ENCODE results near the gene L3MBTL4.
"Not testable (repeated sequence)": the region's sequence is repeated elsewhere in the genome, so short reads cannot be mapped to it uniquely, and the experiment has no call there.

DNA sequence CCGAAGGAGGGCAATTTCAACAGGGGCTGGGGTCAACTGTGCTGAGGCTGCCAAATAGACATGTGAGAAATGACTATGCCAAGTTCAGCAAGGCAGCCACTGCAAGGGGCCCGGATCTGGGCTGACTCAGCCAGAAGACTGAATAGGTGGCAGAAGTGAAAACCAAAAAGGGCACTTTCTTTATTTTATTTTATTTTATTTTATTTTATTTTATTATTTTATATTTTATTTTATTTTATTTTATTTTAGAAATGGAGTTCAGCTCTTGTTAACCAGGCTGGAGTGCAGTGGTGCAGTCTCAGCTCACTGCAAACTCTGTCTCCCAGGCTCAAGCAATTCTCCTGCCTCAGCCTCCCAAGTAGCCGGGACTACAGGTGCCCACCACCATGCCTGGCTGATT, 228.9 kb downstream of the L3MBTL4 start:
- not testable (repeated sequence) for TF ChIP-seq CTCF (conservative IDR thresholded peaks at IDR 0.05; ENCODE audit: low read length); EZH2phosphoT487 (IDR thresholded peaks at IDR 0.05; ENCODE audit: borderline replicate concordance, low read depth, low read length)
